HG02588 (cell line): ENCODE data around the gene CAMK1D.
"Not testable (repeated sequence)": the region's sequence is repeated elsewhere in the genome, so short reads cannot be mapped to it uniquely, and the experiment has no call there.

ENCODE experiments used
- ATAC-seq: cut with Tn5 transposase; IDR thresholded peaks from one replicate; pipeline ENCODE4 v1.9.1; 2021; ENCODE audit warnings: mild to moderate bottlenecking, moderate library complexity; ENCODE audit not compliant: unreplicated experiment

Gene CAMK1D

DNA sequence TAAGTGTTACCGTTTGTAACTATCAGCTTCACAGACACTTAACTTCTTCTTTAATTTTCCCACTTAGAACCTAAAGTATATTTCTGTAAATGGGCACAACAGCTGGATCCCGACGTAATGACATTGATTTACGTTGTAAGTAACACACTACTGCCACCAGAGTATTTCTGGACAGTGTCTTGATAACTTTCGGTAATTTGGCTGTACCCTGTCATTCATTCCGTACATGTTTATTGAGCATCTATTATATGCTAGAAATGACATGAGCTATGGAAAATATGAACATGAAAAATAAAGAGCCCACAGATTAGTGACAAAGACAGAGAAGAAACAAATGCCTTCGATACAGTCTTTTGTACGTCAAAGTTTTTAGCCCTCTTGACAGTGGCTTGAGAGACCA, 360.8 kb downstream of the CAMK1D start:
- no peak for ATAC-seq

DNA sequence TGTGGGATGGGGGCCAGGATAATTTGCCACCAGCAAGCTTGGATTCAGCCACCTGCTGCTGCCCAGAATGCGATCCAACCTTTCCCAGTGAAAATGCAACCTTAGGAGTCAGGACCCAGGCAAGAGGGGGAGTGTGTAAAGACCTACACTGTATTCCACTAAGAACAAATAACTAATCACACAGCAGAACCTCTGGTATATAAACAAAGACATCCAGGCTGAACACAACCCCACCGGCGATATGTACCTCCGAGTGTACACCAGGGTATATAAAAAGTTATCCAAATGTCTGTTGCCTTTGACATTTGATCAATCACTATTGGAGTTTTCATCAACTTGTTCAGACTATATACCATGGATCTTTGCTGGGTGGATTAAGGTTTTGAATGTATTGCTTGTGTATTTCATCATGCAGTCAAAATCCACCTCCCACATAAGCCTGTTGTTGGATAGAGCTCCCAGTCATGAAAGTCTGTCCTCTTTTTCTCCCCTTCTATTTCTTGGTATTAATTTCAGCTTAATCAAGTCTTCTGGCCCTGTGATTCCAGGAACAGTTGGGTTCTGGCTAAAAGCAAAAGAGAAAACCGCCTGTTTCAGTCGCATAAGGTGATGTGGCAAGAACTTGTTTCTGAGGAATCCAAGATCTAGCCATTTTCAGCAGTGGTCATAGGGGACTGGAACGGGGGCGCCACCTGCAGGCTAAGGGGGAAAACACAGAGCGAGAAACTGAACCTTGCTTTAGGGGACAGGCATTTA, 361.4 kb downstream of the CAMK1D start:
- no peak for ATAC-seq

DNA sequence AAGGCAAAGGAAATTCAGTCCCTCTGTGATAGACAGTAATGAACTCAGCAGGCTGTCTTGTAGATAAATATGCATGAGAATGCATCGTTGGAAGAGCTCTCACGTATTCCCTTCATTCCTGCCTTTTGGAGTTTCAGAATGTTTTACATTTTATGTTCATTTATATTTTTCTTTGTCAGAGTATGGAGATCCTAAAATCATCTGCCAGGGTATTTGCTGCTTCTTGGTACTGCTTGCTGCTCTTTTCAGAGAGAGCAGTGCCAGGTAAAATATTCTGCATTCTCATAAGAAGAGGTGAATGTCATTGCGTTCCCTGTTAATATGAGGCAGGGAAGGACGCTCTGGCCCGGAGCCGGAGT, 362.0 kb downstream of the CAMK1D start:
- ATAC-seq: no peak

DNA sequence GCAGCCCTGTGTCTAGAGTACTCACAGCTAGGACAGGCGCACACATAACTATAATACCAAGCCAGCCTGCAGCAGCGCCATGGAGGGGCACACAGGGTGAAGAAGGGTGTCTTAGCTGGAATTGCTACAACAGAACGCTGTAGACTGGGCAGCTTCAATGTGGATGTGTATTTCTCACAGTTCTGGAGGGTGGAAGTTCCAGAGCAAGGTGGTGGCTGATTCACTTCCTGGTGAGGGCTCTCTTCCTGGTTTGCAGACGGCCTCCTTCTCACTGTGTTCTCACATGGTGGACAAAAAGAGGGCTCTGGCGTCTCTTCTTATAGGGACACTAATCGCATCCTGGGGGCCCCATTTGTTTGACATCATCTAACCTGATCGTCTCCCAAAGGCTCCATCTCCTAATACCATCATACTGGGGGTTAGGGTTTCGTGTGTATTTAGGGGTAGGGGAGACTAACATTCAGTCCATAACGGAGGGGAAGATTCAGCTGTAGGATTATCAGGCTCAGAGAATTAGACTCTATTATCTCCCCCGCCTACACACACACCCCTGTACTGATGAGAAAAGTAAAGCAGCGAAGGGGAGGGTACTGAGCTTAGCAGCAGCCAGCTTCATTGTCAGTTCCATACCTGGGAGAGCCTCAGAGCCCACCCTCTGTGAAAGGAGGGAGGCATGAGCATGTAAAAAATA, 363.1 kb downstream of the CAMK1D start:
- ATAC-seq: no peak

DNA sequence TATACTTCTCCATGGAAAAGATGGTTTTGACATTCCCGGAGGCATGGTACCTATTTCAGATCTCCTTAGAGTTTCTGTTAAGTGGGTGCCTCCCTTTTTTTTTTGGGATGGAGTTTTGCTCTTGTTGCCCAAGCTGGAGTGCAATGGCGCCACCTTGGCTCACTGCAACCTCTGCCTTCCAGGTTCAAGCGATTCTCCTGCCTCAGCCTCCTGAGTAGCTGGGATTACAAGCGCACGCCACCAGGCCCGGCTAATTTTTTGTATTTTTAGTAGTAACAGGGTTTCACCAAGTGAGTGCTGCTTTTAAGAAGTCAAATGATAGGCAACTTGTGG, 363.6 kb downstream of the CAMK1D start:
- not testable (repeated sequence) for ATAC-seq

DNA sequence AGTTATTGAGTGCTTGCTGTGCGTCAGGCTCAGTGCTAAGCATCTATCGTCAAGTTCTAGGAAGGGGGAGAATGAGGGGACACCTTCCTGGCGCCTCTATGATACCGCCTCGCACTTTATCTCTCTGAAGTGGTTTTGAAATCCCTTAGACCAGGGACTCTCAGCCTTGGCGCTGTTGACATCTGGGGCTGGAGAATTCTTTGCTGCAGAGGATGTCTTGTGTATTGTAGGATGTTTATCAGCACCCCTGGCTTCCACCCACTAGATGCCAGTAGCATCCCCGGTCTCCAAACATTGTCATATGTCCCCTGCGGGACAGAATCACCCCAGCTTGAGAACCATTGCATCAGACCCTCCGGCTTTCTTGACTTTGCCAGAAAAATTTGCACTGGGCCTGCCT, 366.7 kb downstream of the CAMK1D start:
- no peak for ATAC-seq

DNA sequence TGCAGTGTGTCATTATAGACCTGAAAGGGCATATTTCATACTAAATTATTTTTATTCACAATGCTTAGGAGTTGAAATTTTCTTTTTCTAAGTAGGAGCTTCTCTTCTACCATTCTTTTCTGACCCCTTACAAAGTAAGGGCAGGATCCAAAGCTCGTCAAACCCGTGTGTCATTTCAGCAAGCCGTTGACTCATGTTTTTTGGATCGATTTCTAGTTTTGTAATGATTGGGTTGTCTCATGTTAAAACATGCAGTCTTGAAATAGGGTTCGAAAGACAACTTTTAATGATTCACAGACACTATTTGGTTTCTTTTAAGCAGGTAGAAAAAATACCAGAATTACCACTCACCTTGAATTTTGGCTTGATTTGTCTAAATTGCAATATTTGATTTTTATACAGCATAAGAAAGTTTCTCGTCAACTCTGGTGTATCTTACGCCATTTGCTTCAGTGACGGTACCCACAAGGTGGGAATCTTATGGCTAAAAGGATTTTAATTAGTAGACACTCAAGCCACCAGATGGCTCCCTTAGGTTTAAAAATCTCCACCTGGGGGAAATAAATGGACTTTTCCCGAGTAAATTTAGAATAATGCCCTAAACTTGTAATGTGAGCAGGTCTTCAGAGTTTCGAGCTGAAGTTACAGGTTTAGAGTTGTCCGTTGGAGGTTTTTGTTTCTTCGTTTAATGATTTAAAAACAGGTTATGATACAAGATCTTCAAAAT, 368.8 kb downstream of the CAMK1D start:
- no peak for ATAC-seq

DNA sequence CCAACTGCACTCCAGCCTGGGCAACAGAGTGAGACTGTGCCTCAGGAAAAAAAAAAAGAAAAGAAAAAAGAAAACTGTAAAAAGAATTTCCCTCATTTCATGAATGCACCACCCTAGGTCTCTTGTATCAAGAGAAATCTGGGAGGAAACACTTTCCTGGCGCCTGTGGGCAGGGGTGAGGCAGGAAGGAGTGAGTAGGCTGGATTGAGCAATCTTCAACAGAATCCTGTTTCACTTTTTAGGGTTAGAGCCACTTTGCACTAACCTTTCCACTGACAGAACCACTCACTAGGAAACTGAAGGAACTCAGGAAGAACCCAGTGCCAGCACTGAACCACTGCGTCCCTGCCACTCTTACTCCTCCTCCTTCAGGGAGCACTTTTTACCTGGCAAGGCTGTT, 370.0 kb downstream of the CAMK1D start:
- no peak for ATAC-seq

DNA sequence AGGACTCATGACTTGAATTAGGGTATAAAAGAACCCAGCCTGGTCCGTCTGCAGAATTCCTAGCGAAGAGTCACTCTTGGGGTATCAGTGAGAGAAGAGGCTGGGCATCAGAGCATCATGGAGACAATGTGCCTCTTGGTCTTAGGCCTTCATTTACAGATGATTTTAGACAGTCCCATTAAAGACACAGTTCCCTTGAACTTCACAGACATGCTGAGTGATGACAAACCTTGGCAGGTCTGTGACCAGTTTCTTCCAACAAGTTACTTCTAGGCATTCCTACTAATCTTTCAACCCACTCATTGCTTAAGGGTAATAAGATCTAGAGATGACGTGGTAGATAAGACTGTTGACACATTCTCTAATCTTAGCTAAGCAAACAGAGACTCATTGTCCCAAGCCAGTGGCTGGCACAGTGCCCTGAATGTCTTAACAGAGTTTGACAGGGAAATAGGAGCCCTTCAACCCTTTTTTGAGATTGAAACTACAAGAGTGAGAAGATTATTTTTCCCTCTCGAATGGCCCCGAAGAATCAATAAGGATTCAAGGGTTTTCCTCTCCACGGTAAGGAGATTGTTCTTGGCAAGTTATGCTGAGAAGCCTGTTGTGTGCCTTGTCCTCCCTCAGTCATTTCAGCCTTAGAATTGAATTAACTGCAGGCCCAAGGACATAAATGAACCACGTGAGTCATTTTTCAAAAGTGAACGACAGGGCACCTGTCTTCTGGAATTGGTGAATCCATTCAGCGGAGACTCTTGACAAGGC, 371.1 kb downstream of the CAMK1D start:
- no peak for ATAC-seq

DNA sequence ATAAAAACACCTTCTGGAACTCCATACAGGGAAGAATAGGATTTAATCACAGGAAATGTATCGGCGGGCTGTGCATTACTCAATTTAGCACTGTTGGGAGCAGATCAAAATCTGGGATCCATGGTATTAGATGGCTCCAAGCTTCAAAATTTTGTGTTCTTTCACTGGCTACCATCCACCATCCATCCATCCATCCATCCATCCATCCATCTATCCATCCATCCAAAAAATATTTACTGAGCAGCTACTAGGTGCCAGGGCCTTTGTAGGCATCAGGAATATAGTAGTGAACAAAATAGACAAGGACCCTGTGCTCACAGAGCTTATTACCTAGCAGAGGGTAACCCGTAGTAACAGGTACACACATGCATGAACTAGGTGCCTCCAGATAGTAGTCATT, 372.0 kb downstream of the CAMK1D start:
- ATAC-seq: no peak

DNA sequence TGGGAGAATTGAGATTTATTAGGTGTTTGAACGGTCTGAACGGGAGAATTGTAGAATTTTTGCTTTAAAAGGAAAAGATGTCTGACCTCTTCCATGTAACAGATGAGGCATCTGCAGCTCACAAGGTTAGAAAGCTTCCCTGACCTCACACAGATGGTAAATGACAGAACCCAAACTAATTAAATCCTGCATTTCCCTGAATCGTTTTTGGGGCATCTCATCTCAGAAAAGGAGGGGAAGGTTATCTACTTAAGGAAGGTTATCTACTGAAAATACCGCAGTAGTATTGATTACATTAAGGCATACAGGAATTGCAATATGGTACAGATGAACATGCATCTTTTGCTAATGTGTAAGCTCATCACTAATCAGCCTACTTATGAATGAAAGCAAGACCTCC, 373.9 kb downstream of the CAMK1D start:
- no peak for ATAC-seq

DNA sequence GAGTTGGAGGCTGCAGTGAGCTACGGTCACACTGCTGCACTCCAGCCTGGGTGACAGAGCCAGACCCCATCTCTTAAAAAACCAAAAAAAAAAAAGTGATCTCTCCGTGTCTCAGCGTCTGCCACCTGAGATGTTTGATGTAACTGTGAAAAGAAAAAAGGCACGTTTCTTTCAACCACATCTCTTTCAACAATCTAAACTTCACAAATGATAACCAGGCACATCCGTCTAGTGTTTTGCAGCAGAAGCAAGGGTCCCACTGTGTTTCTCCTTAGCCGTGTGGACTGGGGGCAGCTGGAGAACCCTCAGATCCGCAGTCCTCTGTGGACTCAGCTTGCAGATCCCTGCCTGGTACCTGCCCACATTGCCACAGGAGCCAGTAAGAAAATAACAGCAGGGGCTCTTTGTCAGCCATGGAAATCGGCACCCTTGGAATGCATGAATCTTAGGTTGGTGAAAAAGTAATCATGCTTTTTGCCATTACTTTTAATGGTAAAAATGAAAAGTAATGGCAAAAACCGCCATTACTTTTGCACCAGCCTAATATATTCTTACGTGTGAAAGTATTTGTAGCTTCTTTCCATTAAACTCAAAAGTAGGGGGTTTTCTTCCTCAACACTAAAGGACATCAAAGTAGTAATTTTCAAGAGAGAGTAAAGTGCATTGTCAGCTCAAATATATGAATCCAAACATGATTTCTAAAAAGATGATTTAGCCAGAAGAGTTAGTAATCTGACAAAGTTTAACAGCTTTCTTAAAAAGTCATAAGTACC, 375.6 kb downstream of the CAMK1D start:
- ATAC-seq: no peak

DNA sequence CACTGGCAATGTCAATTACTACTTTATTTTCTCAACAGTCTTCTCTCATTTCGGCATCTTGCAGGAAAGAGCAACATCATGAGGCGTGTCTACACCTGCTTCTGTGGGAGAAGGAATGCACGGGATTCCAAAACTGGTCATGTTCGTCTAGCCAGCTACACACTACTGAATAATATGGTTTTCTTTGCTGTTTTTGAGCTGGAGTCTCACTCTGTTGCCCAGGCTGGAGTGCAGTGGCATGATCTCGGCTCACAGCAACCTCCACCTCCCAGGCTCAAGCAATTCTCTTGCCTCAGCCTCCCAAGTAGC, 376.2 kb downstream of the CAMK1D start:
- not testable (repeated sequence) for ATAC-seq

DNA sequence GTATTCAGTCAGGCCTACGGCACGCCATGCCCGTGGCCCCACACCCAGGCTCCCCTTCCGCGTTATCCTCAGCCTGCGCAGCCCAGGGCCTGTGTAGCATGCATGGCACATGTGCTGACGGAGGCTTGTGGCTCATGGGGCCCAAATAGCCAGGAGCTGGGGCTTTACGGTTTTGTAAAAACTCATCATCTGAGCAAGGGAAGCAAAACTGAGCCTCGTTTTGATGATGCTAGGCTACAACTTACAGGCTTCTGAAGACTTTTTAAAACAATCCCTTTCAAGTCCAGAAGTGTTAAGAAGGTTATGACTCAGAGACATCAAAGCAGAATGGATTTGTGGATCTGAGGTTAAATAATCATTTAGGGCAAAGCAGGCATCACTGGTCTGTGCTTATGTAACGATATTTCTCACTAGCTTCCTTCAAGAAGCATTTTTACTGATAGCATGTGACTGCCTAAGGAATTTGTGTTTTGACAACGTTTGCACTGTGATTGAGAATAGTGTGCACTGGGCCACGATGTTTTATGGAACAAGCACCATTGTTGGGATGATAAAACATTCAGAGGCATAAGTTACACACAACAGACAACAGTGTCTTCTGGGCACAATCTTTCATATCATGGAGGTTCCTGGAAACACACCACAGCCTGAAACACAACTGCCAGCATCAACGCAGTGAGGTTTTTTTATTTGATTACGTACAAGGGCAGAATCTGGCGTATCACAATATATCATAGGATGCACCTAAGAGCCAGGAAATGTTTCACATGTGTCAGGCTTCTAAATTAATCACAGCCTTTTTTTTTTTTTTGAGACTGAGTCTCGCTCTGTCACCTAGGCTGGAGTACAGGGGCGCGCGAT, 377.9 kb downstream of the CAMK1D start:
- ATAC-seq: no peak

DNA sequence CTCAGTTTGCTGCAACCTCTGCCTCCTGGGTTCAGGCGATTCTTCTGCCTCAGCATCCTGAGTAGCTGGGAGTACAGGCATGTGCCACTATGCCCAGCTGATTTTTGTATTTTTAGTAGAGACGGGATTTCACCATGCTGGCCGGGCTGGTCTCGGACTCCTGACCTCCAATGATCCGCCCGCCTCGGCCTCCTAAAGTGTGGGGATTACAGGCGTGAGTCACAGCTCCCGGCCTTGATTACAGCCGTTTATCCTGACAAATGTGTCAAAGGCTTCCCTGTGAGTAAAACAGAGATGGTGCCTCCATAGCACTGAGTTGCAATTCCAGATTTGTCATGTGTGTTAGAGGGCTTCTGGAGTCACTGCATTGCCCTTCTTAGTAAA, 378.5 kb downstream of the CAMK1D start:
- no peak for ATAC-seq

DNA sequence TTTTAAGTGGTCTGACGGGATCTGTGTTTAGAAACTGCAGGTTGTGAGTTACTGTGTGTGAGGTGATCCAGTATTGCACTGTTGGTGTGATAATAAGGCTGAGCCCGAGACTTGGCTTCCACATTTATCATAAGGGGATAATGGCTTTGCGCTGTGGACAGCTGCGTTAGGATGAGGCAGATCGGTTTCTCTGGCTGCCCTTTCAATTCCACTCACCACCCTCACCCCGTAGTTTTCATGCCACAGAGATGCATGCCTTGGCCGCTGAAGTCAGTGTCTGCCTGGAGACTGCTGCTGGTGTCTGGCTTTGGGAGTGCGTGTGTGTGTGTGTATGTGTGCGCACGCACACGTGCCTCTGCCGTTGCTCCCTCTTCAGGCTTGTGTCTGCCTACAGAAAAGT, 379.1 kb downstream of the CAMK1D start:
- ATAC-seq: no peak

DNA sequence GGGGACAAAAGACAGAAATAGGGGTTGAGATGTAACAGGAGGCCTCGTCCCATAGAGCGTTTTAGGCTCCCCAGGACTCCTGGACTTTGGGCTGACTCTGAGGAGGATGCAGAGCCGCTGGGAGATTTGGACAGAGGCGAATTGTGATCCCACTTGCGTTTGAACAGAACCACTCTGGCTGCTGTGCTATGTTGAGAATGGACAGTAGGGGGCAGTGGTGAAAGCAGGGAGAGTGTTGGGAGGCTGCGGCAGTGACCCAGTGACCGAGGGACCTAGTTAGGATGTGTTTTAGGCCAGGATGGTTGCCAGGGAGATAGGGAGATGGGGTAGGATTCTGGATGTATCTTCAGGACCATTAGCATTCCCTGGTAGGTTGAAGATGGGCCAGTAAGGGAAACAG, 380.5 kb downstream of the CAMK1D start:
- ATAC-seq: no peak

DNA sequence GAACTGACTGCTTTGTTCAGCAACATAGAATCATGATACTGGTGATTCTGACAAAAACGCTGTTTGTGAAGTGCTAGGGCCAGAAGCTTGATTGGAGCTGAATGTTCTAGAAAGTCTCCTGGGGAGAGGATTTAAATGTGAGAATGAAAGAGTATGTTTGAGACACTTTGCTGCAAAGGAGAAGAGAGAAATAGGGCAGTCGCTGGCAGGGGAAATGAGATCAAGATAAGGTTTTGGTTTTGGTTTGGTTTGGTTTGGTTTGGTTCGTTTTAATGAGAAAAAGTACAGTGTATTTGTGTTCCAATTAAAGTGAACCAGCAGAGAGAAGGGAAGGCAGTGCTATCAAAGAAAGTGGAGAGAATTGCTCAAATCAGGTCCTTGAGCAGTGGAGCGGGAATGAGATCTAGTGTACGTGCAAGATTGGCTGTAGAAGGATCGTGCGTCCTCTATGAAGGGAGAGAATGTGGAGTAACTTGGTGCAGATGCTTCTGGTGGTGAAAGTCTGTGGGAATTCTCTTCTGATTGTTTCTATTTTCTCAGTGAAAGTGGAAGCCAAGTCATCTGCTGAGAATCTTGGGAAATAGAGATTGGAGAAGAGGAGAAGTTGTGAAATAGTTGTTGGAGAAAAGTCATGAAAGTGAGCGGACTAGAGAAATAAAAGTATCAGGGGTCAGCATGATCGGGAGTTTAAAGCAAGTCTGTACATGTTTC, 381.6 kb downstream of the CAMK1D start:
- ATAC-seq: no peak

DNA sequence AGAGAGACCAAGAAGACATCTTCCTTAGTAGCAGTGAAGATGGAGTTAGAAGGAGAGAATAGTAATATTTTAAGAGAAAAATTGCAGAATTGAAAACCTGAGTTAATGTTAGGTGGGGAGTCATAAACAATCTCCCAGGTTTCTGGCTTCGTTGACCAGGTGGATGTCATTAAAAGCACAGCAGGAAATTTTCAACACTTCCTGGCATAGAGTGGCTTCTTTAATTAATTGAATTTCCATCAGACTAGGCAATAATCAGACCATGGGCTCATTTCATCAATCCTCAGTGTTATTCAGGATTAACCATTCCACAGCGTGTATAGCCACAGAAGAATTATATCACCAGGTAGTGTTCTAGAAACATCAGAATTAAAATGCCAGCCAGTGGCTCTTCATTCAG, 383.9 kb downstream of the CAMK1D start:
- no peak for ATAC-seq
